ENCODE results near the gene ACVR1B.

ACVR1B gene

DNA sequence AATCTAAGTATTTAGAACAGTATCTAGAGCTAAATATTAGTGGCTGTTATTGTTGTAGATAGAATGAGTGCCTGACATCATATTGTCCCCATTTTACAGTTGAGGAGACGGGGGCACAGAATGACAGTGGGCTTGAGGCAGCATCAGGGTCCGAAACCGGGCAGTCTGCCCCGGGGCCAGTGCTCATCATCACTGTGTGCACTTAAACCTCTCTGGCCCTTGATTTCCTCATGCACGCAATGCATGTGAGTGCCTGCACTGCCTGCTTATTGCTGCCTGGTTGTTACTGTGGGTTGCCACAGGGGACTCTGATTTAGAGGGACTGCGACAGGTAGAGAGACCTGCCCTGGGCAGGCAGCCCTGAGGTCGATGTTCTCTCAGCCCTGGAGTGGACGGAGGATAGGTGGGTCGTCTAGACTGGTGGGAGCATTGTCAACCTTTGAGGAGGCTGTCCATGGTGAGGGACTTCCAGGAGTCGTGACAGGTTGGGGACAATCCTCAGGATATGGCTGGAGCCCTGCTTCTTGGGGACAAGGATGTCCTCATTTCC, 34.4 kb upstream of the ACVR1B start:
- DNase-seq (ENCODE audit: low spot score) = no peak

GRCh38 chr12:51917746-51918453, 33.6 kb upstream of the ACVR1B start:
- no peak for DNase-seq (ENCODE audit: low spot score)

- no peak for DNase-seq (ENCODE audit: low spot score)
These were observed 31.5 kb upstream of the ACVR1B start for GRCh38 chr12:51920046-51920445.

DNA sequence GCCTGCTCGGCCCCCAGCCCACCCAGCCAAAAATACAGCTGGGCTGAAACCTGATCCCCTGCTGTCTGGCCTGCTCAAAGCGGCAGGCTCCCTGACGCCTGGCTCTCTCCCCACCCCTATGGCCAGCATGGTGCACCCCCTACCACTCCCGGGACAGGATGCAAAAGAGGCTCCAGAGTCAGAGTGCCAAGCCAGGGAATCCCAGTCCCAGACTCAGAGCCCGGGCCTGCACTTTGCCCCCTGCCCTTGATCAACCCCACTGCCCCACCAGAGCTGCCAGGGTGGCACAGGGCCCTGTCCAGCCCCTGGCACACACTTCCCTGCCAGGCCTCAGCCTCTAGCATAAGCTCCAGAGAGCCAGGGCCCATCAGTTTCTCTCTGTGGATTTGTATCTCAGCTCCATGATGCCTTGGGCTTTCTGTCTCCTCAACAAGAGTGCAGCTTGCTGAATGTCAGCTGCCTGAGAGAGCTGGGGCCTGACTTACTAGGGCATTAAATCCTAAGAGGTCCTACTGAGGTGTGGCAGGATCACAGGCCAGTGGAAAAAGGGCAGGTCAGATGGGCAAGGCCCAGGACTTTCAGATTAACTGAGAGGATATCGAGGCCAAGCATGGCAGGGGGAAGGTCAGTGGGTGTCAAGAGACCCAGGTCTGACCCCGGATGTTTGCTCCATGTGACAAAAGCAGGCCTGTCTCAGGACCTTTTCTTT, 30.3 kb upstream of the ACVR1B start:
- no peak for DNase-seq (ENCODE audit: low spot score)

GRCh38 chr12:51922146-51922545, 29.4 kb upstream of the ACVR1B start:
- no peak for DNase-seq (ENCODE audit: low spot score)

GRCh38 chr12:51922762-51923505, 28.6 kb upstream of the ACVR1B start:
- DNase-seq (ENCODE audit: low spot score) = peak; percentile 66

GRCh38 chr12:51923506-51924365, 27.8 kb upstream of the ACVR1B start:
- peak; percentile 36 for DNase-seq (ENCODE audit: low spot score)

DNA sequence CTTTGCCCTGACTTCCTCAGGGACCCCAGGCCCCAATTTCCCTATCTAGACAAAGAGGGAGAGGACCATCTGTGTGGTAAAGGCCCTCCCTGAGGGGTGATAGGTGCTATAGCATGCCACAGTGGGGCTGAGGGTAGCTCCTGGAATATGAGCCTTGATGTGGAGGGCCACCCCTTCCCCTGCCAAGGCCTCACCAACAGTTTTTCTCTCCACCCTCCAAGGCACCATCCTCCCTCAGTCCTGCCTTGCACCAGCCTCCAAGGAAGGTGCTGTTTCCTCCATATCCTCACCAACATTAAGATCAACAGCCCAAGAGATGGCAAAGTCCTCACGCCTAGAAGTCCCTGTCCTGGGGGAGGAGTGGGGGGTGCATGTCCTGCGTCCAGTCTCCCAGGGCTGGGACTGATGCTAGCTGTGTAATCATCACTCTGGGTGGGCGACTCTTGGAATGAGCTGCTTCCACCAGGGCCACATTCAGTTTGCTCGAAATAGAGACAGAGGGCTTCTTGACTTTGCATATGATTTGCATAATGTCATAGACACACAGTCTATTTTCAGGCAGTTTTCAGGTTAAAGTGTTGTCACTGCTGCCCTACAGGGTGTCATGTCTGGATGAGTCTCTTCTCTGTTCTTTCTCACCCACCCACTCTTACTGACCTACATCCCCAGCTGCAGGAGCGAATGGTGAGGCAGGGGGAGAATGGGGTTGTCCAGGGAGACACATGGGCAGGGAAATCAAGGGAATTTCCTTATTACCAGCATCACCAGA, 26.8 kb upstream of the ACVR1B start:
- no peak for DNase-seq (ENCODE audit: low spot score)

DNA sequence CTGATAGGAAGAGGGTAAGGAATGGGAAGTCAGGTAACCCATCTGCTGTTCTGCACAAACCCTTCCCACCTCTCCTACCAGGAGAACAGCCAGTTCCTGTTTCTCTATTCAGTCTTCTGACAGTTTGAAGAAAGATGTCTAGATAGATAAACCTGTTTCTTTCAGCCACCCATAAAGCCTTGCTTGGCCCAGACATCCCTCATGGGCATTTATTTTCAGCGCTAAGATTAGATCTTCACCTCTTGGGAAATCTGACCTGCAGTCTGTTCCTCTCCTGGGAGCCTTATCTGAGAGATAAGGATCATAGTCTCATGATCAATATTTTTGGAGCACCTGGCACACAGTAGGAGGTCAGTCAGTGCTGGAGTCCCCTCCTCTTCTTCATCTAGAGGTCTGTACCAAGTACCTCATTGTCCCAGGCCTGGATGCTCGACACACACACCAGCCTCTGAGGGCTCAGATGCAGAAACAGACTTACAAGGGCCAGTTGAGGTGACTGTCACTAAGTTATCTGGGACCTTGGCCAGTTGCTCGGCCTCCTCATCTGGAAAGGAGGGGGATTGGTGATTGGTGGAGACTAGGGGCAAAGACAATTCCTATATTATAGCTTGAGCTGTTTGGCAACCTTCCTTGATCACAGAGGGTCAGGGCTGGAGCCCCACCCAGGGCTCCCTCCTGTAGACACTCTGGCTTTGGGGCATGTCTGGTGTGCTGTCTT, 26.0 kb upstream of the ACVR1B start:
- DNase-seq (ENCODE audit: low spot score) = no peak

DNA sequence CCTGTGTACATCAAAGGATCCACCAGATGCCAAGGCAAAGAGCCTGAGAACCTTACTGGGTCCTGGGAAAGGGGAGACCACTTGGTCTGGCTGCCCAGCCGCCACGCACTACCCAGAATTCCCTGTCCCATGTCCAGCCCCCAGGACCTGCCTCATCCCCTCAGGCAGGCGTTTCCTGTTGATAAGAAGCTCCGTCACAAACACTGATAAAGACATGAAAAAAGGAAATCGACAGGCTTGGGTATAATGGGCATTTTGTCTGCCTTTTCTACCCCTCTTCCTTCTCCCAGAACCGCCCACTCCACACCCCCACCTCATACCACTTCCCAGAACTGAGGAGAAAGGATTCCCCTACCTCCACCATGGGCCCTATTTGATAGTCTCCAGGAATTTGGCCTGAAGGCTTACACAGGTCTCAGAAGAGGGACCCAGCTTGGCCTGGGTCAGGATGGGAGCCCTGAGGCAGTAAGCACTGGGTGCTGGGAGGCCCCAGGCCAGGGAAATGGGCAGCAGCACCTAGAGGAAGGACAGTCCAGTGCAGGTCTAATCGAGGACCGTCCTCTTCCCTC, 25.4 kb upstream of the ACVR1B start:
- DNase-seq (ENCODE audit: low spot score) = no peak

DNA sequence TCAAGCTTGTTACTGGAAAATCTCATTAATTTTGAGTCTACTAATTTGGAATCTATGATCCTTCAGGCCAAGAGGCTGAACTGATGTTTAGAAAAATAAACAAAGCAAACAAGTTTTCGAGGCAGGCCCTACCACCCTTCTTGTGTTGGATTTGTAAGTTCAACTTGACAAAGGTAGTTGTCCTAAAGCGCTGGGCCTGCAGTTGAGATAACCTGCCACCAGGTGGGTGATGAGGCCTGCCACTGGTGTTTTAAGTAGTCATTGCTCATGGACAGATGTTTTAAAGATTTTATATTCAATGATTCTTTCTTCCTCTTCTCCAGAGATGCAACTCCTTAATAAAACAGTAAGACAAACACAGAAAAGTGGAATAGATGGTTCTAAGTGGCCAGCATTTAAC, 24.8 kb upstream of the ACVR1B start:
- DNase-seq (ENCODE audit: low spot score) = no peak

GRCh38 chr12:51932218-51933076, 19.1 kb upstream of the ACVR1B start:
- DNase-seq (ENCODE audit: low spot score) = no peak

DNA sequence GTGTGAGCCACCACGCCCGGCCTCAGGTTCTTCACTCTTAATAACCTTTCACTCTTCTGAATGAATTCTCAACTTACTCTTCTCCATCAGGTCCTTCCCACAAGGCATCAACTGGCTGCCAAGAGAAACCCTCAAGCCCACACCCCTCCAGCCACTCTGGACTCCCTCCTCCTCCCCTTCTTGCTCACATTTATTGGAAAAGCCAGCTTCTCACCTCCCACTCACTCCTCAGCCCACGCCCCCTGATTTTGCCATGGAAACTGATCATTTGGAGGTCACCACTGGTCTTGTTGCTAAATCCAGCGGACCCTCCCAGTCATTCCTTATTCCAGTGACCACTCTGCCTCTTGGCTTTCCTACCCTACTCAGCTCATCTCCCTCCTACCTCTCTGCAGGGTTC, 17.4 kb upstream of the ACVR1B start:
- DNase-seq (ENCODE audit: low spot score) = no peak

DNA sequence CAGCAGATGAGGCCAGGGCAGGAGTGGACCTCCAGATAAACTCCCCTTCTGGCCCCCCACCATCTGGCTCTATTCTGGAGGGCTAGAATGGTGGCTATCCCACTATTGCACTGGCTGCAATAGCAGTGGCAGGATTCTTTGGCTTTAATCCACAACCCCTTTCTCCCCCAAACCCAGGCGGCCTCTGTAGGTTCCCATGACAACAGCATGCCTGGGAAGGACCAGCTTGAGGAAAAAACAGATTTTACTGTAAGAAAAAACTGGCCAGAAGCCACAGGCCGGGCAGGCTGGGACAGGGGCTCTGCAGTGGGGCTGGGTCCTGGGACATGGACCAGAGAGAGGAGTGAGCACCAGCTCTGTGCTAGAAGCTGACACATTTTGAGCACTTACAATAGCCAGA, 13.6 kb upstream of the ACVR1B start:
- no peak for DNase-seq (ENCODE audit: low spot score)

DNA sequence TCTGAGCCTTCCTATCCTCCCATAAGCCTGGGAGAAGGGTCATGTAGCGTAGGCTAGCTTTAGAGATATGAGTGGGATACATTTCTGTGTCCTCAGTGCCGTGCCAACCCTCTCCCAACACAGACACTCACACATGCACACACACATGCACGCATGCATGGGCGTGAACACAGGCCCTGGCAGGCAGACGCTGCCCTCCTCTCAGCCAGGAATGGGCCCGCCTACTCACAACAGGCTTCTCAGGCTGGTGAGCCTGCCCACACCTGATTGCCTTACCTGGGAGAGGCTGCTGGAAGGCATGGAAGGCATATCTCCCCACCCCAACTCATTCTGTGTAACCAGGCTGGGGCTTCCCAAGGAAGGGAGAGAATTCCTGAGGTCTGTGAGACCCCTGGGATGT, 12.8 kb upstream of the ACVR1B start:
- DNase-seq (ENCODE audit: low spot score) = no peak

DNA sequence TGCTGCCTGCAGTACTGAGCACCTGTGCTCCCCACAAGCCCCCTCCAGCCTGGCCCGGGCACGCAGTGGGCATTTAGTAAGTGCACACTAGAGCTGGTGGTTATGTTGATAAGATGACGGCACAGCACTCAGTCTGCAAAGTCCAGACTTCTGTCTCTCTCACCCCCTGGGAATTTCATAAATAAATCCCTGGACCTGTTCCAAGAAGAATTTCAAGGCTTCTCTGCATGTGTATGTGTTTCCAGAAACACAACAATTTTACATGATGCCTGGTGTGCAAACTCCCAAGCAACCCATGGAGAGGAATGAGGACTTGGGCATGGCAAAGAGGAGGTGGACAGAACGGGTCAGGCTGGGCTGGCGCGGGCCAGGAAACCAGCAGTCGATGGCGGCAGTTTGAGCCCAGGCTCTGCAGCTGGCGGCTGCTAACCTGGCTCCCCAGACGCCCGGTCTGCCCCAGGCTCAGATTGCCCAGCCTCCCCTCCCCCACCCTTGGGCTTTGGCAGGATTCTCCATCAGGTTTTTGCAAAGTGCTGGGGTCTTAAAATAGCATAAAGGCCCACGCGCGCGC, 10.4 kb upstream of the ACVR1B start:
- DNase-seq (ENCODE audit: low spot score) = no peak

GRCh38 chr12:51941604-51942003, 9.9 kb upstream of the ACVR1B start:
- no peak for DNase-seq (ENCODE audit: low spot score)

DNA sequence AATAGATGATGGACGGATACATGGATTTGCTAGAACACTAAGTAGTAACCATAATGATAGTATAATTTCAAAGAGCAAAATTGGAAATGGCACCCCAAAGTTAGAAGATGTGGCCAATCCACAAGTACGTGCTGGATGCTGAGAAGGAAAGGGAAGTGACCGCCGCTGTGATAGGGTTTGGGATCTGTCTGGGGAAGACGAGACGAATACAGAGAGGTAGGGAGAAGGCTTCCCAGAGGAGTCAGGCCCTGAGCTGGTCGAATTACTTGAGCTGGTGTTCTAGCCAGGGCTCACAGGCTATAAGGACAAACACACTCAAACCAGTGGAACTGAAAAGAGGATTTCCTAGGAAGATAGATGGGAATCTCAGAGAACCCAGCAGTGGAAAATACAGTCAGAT, 9.4 kb upstream of the ACVR1B start:
- no peak for DNase-seq (ENCODE audit: low spot score)

GRCh38 chr12:51942501-51943000, 8.9 kb upstream of the ACVR1B start:
- DNase-seq (ENCODE audit: low spot score) = no peak

Measured in Ammon's horn (tissue), 1 donor.